Calu3 (cell line): Measurements from ENCODE around the gene SPAAR. TPM values are rescaled to one million over a fixed set of nuclear protein-coding genes. Genes with fewer than 3 reads are reported as not detected.

Source experiments
- BruUV-seq: library from RNA; stranded (reverse); fragments of 400-500 nt; replicated peaks from 2 replicates; lab custom pipeline; 2021; lab: Mats Ljungman, UMichigan
- CTCF ChIA-PET: fragments of 300-600 bp; sonication (Branson Sonifier 250); formaldehyde crosslinking; loops from one replicate; lab custom pipeline; 2022; ENCODE audit warnings: antibody characterized with exemption; lab: Charles Lee
- DNase-seq: peaks from one replicate; pipeline ENCODE4 v3.0.0; 2022
- H3K27ac Mint-ChIP-seq: one replicate; pipeline ENCODE4 v1.8.0; 2022; ENCODE audit warnings: mixed read lengths; ENCODE audit not compliant: unreplicated experiment
- H3K27me3 Mint-ChIP-seq: one replicate; pipeline ENCODE4 v1.8.0; 2022; ENCODE audit warnings: mixed read lengths; ENCODE audit not compliant: unreplicated experiment
- H3K36me3 Mint-ChIP-seq: one replicate; pipeline ENCODE4 v1.8.0; 2022; ENCODE audit warnings: mild to moderate bottlenecking, moderate library complexity, mixed read lengths; ENCODE audit not compliant: insufficient read depth, unreplicated experiment
- H3K4me1 Mint-ChIP-seq: one replicate; pipeline ENCODE4 v1.8.0; 2022; ENCODE audit warnings: mild to moderate bottlenecking, low read depth, mixed read lengths; ENCODE audit not compliant: unreplicated experiment
- H3K4me3 Mint-ChIP-seq: one replicate; pipeline ENCODE4 v1.8.0; 2022; ENCODE audit warnings: mild to moderate bottlenecking, low read depth, moderate library complexity, mixed read lengths; ENCODE audit not compliant: unreplicated experiment
- H3K9me3 Mint-ChIP-seq: one replicate; pipeline ENCODE4 v1.8.0; 2022; ENCODE audit warnings: low read depth, mixed read lengths; ENCODE audit not compliant: unreplicated experiment
- CTCF ChIP-seq: fragments of 200-600 bp; IDR thresholded peaks from one replicate; pipeline ENCODE4 v1.8.0; 2022; ENCODE audit warnings: antibody characterized with exemption; ENCODE audit not compliant: unreplicated experiment
- intact Hi-C: fragments of 100-400 bp; cut with micrococcal nuclease; formaldehyde crosslinking; loops from one replicate; pipeline ENCODE4 v1.10.0; 2022; ENCODE audit not compliant: unreplicated experiment
- total RNA-seq: library from RNA; stranded (reverse); gene quantifications from 2 replicates; pipeline ENCODE4 v1.2.3, GENCODE V29; 2022

The SPAAR gene
- total RNA-seq, 1 experiment from 2014 or later = not detected

- TF ChIP-seq CTCF = peak; percentile 58
Measured at GRCh38 chr9:35954942-35955546, 45.8 kb downstream of the SPAAR start.

GRCh38 chr9:35956651-35957050 lies 47.4 kb downstream of the SPAAR start:
- DNase-seq = no peak
- Mint-ChIP-seq H3K27ac (no peak overlapping the region), H3K4me3 (no peak overlapping the region), H3K27me3 (peaks cover 54% of the 10 kb centered on the region), H3K36me3 (no peaks in the 10 kb centered on the region), H3K9me3 (no peaks in the 10 kb centered on the region), H3K4me1 (no peaks in the 10 kb centered on the region)
- no TSS peak for BruUV-seq
- no peak for TF ChIP-seq CTCF
- intact Hi-C loops = no loop called here
- CTCF ChIA-PET = no interaction called here

More at GRCh38 chr9:35954942-35955546, 45.8 kb downstream of the SPAAR start:
- Mint-ChIP-seq H3K4me3 (no peak overlapping the region), H3K27ac (no peak overlapping the region), H3K36me3 (no peaks in the 10 kb centered on the region), H3K4me1 (no peaks in the 10 kb centered on the region), H3K9me3 (no peaks in the 10 kb centered on the region), H3K27me3 (peaks cover 40% of the 10 kb centered on the region)
- peak; percentile 34 for DNase-seq
- intact Hi-C loops = loop anchor here (1.0 kb wide), 1 partner anchor 68 kb away; no protein-coding TSS in a partner anchor
- CTCF ChIA-PET = no interaction called here
- no TSS peak for BruUV-seq

GRCh38 chr9:35958104-35958837 lies 49.0 kb downstream of the SPAAR start, which contains the start of gene OR2S2:
TSS of gene OR2S2 (minus strand) at chr9:35958154. CDS start at chr9:35958098, 56 bp downstream.
- no TSS peak for BruUV-seq
- TF ChIP-seq CTCF = no peak
- H3K36me3 Mint-ChIP-seq = no peaks in the 10 kb centered on the region
- H3K9me3 Mint-ChIP-seq = no peaks in the 10 kb centered on the region
- no peak within 1 kb of the TSS for H3K4me3 Mint-ChIP-seq
- no peak for DNase-seq
- peaks cover 7% of the 10 kb centered on the region for H3K4me1 Mint-ChIP-seq
- no peak within 1 kb of the TSS for H3K27ac Mint-ChIP-seq
- peaks cover 69% of the 10 kb centered on the region for H3K27me3 Mint-ChIP-seq
- CTCF ChIA-PET = interaction anchor here (1.1 kb wide), 1 partner anchor 10 kb away, joined by 3 read pairs; no protein-coding TSS in a partner anchor
- intact Hi-C loops = no loop called here

GRCh38 chr9:35960039-35960655 lies 50.9 kb downstream of the SPAAR start:
- Mint-ChIP-seq H3K4me1 (peaks cover 7% of the 10 kb centered on the region), H3K27ac (no peak overlapping the region), H3K4me3 (no peak overlapping the region), H3K36me3 (no peaks in the 10 kb centered on the region), H3K9me3 (no peaks in the 10 kb centered on the region), H3K27me3 (peaks cover 80% of the 10 kb centered on the region)
- intact Hi-C loops = no loop called here
- CTCF ChIA-PET = no interaction called here
- no TSS peak for BruUV-seq
- DNase-seq = no peak
- TF ChIP-seq CTCF = no peak

Other genes with a start within 250 kb of the SPAAR start
- 14.2 and 15.4 TPM in 2 replicates for gene ARHGEF39, start 244.3 kb upstream of the SPAAR start, total RNA-seq
- gene CA9, start 235.6 kb upstream of the SPAAR start, total RNA-seq = 0.64 and 0.76 TPM in 2 replicates
- 138 and 145 TPM in 2 replicates for gene TPM2, start 219.6 kb upstream of the SPAAR start, total RNA-seq
- gene TLN1, start 177.3 kb upstream of the SPAAR start, total RNA-seq = 91.1 and 98.7 TPM in 2 replicates
- gene CREB3, start 176.8 kb upstream of the SPAAR start, total RNA-seq = 26.5 and 29.4 TPM in 2 replicates
- 62.4 and 62.7 TPM in 2 replicates for gene GBA2, start 160.3 kb upstream of the SPAAR start, total RNA-seq
- gene RGP1, start 160.2 kb upstream of the SPAAR start, total RNA-seq = 26.6 and 31.6 TPM in 2 replicates
- not detected in 2 replicates for gene MSMP, start 155.2 kb upstream of the SPAAR start, total RNA-seq
- gene NPR2, start 117.9 kb upstream of the SPAAR start, total RNA-seq = 16.8 and 19.2 TPM in 2 replicates
- gene SPAG8, start 97.2 kb upstream of the SPAAR start, total RNA-seq = 0.97 and 1.2 TPM in 2 replicates
- 33.9 and 39.7 TPM in 2 replicates for gene HINT2, start 94.4 kb upstream of the SPAAR start, total RNA-seq
- gene FAM221B, start 80.8 kb upstream of the SPAAR start, total RNA-seq = not detected in 2 replicates
- gene TMEM8B, start 80.3 kb upstream of the SPAAR start, total RNA-seq = 2.5 and 3.7 TPM in 2 replicates
- not detected in 2 replicates for gene OR13J1, start 39.1 kb upstream of the SPAAR start, total RNA-seq
- 0.69 and 0.90 TPM in 2 replicates for gene HRCT1, start 3.3 kb upstream of the SPAAR start, total RNA-seq
- gene OR2S2, start 48.7 kb downstream of the SPAAR start, total RNA-seq = not detected in 2 replicates
- 0.54 and 1.1 TPM in 2 replicates for gene RECK, start 127.4 kb downstream of the SPAAR start, total RNA-seq
- 0.19 and 0.24 TPM in 2 replicates for gene GLIPR2, start 227.2 kb downstream of the SPAAR start, total RNA-seq